K562 (cell line): ENCODE results near the gene PTBP3. TPM values are rescaled to one million over a fixed set of nuclear protein-coding genes. Genes with fewer than 3 reads are reported as not detected.

Experiments
- ARNT ChIP-seq, 2 experiments: fragments of 450-650 bp; IDR thresholded peaks; 2 replicates each; pipeline ENCODE4 v1.6.1; 2016; ENCODE audit warnings: mild to moderate bottlenecking in 1 of 2
- ATF7 ChIP-seq: fragments of 450-650 bp; IDR thresholded peaks from 2 replicates; pipeline ENCODE4 v1.7.1; 2014; ENCODE audit warnings: mild to moderate bottlenecking, moderate library complexity
- CHD2 ChIP-seq: IDR thresholded peaks from 2 replicates; pipeline ENCODE4 v1.6.1; 2011; ENCODE audit warnings: low read depth, low read length
- FOXO4 ChIP-seq: fragments of 450-650 bp; formaldehyde crosslinking; IDR thresholded peaks from 2 replicates; pipeline ENCODE4 v1.4.0; 2020; ENCODE audit warnings: mild to moderate bottlenecking, moderate library complexity
- HEY1 ChIP-seq: fragments of 250-450 bp; sonication (Bioruptor Pico); IDR thresholded peaks from 2 replicates; pipeline ENCODE4 v1.5.0; 2020; ENCODE audit warnings: mild to moderate bottlenecking, moderate library complexity, borderline replicate concordance
- HLTF ChIP-seq: fragments of 450-650 bp; IDR thresholded peaks from 2 replicates; pipeline ENCODE4 v1.6.1; 2016
- KDM1A ChIP-seq, 2 experiments: fragments of 450-650 bp; IDR thresholded peaks; 2 replicates each; pipeline ENCODE4 v1.6.1; 2016; ENCODE audit warnings: mild to moderate bottlenecking in 2 of 2
- L3MBTL2 ChIP-seq: fragments of 450-650 bp; IDR thresholded peaks from 2 replicates; pipeline ENCODE4 v1.6.1; 2016; ENCODE audit warnings: mild to moderate bottlenecking, moderate library complexity
- MAFG ChIP-seq: fragments of 450-650 bp; conservative IDR thresholded peaks from 2 replicates; pipeline ENCODE4 v1.6.1; 2016; ENCODE audit warnings: missing genetic modification characterization, missing compliant biosample characterization
- MCM2 ChIP-seq: fragments of 450-650 bp; IDR thresholded peaks from 2 replicates; pipeline ENCODE4 v1.6.1; 2017; ENCODE audit warnings: low read depth, mild to moderate bottlenecking
- MNT ChIP-seq, 2 experiments: fragments of 450-650 bp; conservative IDR thresholded peaks; 2 replicates each; pipeline ENCODE4 v1.6.1; 2017; ENCODE audit warnings: mild to moderate bottlenecking in 2 of 2, moderate library complexity in 2 of 2
- MTF1 ChIP-seq: fragments of 250-450 bp; sonication (Bioruptor Pico); IDR thresholded peaks from 2 replicates; pipeline ENCODE4 v1.9.0; 2021; ENCODE audit warnings: moderate library complexity, mild to moderate bottlenecking, inconsistent platforms, borderline replicate concordance
- NFIC ChIP-seq: fragments of 450-650 bp; IDR thresholded peaks from 2 replicates; pipeline ENCODE4 v1.6.1; 2017; ENCODE audit warnings: mild to moderate bottlenecking, inconsistent platforms
- NFRKB ChIP-seq: fragments of 450-650 bp; IDR thresholded peaks from 2 replicates; pipeline ENCODE4 v1.6.1; 2016; ENCODE audit warnings: low read depth
- PHTF2 ChIP-seq: fragments of 250-450 bp; sonication (Bioruptor Pico); IDR thresholded peaks from 2 replicates; pipeline ENCODE4 v1.5.0; 2021; ENCODE audit warnings: mild to moderate bottlenecking
- PTTG1 ChIP-seq: fragments of 450-650 bp; IDR thresholded peaks from 2 replicates; pipeline ENCODE4 v1.6.1; 2016; ENCODE audit warnings: low read depth, mild to moderate bottlenecking, missing genetic modification characterization, missing compliant biosample characterization
- RFX5 ChIP-seq: IDR thresholded peaks from 2 replicates; pipeline ENCODE4 v1.6.1; 2011; ENCODE audit warnings: low read depth, mild to moderate bottlenecking, improper control_type of control experiment, low read length
- SIN3A ChIP-seq, 2 experiments: fragments of 150-350 bp in 1 of 2; IDR thresholded peaks; 2 replicates each; pipeline ENCODE4 v1.6.1; 2011 to 2016; ENCODE audit warnings: borderline replicate concordance in 2 of 2, low read depth in 2 of 2, low read length in 2 of 2, mild to moderate bottlenecking in 2 of 2, moderate library complexity in 2 of 2; ENCODE audit not compliant: control insufficient read depth in 1 of 2
- SREBF1 ChIP-seq: fragments of 150-350 bp; IDR thresholded peaks from 2 replicates; pipeline ENCODE4 v1.6.1; 2014; ENCODE audit warnings: antibody characterized with exemption, low read depth, low read length, borderline replicate concordance
- THAP12 ChIP-seq: fragments of 250-450 bp; sonication (Bioruptor Pico); IDR thresholded peaks from 2 replicates; pipeline ENCODE4 v1.9.0; 2021; ENCODE audit warnings: mild to moderate bottlenecking, inconsistent platforms
- TRIM25 ChIP-seq: fragments of 450-650 bp; IDR thresholded peaks from 2 replicates; pipeline ENCODE4 v1.7.0; 2016; ENCODE audit warnings: borderline replicate concordance
- XRCC3 ChIP-seq: fragments of 450-650 bp; IDR thresholded peaks from 2 replicates; pipeline ENCODE4 v1.6.1; 2017; ENCODE audit warnings: mild to moderate bottlenecking, moderate library complexity
- ZNF75A ChIP-seq: fragments of 450-650 bp; formaldehyde crosslinking; IDR thresholded peaks from 2 replicates; pipeline ENCODE4 v1.4.0; 2020; ENCODE audit warnings: mild to moderate bottlenecking
- polyA plus RNA-seq, 8 experiments: library from polyadenylated mRNA; depleted of rRNA in 4 of 8; stranded (reverse) in 5 of 8; unstranded in 3 of 8; fragments of >200 nt; fragmentation: Nextera tagmentation in 2 of 8; fragmentation: Illumina TruSeq in 1 of 8; extraction: Ambion mirVana in 2 of 8; extraction: Trizol in 1 of 8; gene quantifications; 2 replicates each; pipeline versions ENCODE4 v1.2.1 to v1.2.3, GENCODE V29; 2011 to 2014; ENCODE audit warnings: inconsistent platforms in 1 of 8, missing spikeins in 1 of 8
- total RNA-seq, 7 experiments: library from RNA; depleted of rRNA in 6 of 7; stranded (reverse); fragments of >200 nt in 6 of 7; fragmentation: Illumina TruSeq in 2 of 7; extraction: Trizol in 2 of 7; gene quantifications; 2 replicates each; pipeline versions ENCODE4 v1.2.1 to v1.2.3, GENCODE V29; 2011 to 2021; ENCODE audit warnings: low replicate concordance in 1 of 7

Gene PTBP3
- total and polyA plus RNA-seq, 9 of the 15 experiments (the other 6 are each of a cell fraction or from before 2014, with no cell fraction given): 22.4 to 132 (median 68.0) TPM

- no peak for TF ChIP-seq MTF1 (CRISPR knock-in tag)
- no peak for TF ChIP-seq ZNF75A (CRISPR knock-in tag)
- no peak for TF ChIP-seq PTTG1 (tag)
- TF ChIP-seq THAP12: no peak
- TF ChIP-seq PHTF2 (CRISPR knock-in tag): no peak
- no peak for TF ChIP-seq HLTF
- no peak for TF ChIP-seq RFX5
- TF ChIP-seq XRCC3: no peak
- TF ChIP-seq ATF7: no peak
- TF ChIP-seq NFRKB: peak; percentile 67; the same call in 1 of the 2 replicates
- 0 out of 4 replicates have a peak, but pooled peaks of 1 of the 2 experiments have one; percentile 15 for TF ChIP-seq ARNT (IDR thresholded peaks at IDR 0.05)
- TF ChIP-seq MNT (conservative IDR thresholded peaks at IDR 0.05): no peak
- no peak for TF ChIP-seq MAFG
- no peak for TF ChIP-seq TRIM25
- no peak for TF ChIP-seq SREBF1
- TF ChIP-seq L3MBTL2: peak; percentile 34; the same call in 1 of the 2 replicates
- TF ChIP-seq NFIC: no peak
- no peak for TF ChIP-seq FOXO4
- TF ChIP-seq SIN3A (IDR thresholded peaks at IDR 0.05; ENCODE audit: borderline replicate concordance in 2 of 2, control insufficient read depth in 1 of 2, low read depth in 2 of 2, low read length in 2 of 2): peak; percentile 11 to 15; a peak in 2 of 4 replicates
- TF ChIP-seq KDM1A (IDR thresholded peaks at IDR 0.05): no peak
- no peak for TF ChIP-seq MCM2
- TF ChIP-seq HEY1 (CRISPR knock-in tag): no peak
- TF ChIP-seq CHD2: no peak
Observed at GRCh38 chr9:112174222-112174964, 159.0 kb downstream of the PTBP3 start (continued).
